Astrocyte (in vitro differentiated cells and primary cell): ENCODE measurements around the gene ZNF385C.

Source experiments
- CTCF ChIP-seq: IDR thresholded peaks from 2 replicates; pipeline ENCODE4 v1.5.1; 2011; ENCODE audit warnings: low read depth, mild to moderate bottlenecking, inconsistent platforms, low read length, moderate library complexity; ENCODE audit not compliant: insufficient read depth
- EZH2 ChIP-seq: IDR thresholded peaks from 2 replicates; pipeline ENCODE4 v1.6.1; 2012; ENCODE audit warnings: mild to moderate bottlenecking, low read length, inconsistent platforms; ENCODE audit not compliant: insufficient read depth

- TF ChIP-seq CTCF (no peak), EZH2 (no peak)
Measured at GRCh38 chr17:42027961-42028790, 70.1 kb downstream of the ZNF385C start.
